Activated gamma-delta T cell (primary cell): Measurements from ENCODE around the gene SCD.

Experiments used
- DNase-seq: peaks from one replicate; lab custom pipeline; 2025; lab: John Stamatoyannopoulos, UW

SCD gene

GRCh38 chr10:100340948-100341847 lies 5.8 kb upstream of the SCD start:
- DNase-seq: no peak

DNA sequence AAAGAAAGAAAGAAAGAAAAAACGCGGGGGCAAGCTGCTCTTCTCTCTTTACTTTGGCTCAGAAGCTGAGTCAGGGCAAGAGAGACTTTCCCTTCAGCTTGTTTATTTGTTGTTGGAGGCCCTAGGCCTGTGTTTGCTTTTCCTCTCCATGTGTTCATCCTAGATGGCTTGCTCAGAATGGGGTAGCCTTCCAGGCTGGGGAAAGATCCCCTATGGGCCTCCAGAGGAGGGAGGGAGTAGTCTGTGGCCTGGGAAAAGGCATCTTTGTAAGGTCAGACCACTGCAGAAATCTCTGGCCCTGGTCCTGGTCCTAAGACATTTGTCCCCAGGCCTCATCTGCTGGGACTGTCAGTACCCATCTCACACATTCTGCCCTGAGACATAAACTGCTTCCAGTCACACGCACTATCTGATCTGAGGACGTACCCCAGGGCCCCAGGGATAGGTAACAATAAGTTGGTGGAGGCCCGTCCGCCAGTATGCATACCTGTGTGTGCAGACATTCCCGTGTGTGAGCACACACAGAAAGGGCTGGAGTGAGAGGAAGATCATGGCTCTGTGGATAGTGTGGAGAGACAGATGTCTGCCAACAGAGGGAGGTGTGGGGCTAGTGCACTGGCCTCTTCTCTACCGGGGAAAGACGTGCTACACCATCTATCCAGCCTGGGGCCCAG lies 4.9 kb upstream of the SCD start:
- DNase-seq: no peak

GRCh38 chr10:100342627-100342972 lies 4.4 kb upstream of the SCD start:
- no peak for DNase-seq

- DNase-seq: no peak
Measured at GRCh38 chr10:100344241-100344788, 2.7 kb upstream of the SCD start.

DNA sequence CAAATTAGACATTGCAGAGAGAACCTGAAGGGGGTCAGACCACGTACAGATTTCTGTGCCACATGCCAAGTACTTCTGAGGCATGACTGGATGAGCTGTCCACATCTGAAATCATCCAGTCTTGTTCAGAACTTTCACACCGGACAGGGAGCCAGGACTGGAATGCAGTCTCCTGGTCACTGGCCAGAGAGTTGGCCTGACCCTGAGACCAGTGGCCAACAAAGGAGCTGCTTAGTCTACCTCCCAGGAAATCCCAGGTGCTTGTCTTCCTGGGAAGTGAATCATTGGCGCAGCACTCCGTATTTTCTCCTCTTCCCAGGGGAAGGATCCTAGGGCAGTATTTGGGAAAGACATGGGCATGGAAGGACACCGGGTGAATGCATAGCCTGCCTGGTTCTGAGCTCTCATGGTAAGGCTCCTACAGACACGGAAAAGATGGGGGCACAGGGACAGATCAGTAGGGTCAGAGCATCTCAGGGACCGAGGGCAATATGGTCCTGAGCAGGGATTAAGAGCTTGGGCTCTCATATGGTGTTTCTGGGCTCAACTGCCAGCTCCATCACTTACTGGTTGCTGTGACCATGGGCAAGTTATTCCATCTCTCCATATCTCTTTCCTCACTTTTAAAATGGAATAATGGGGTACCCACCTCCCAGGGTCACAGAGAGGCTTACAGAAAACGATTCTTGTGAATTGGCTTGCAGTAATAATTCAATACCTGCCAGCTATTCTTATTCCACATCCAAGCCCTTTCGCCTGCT lies 1.3 kb upstream of the SCD start:
- no peak for DNase-seq

- peak; percentile 63 for DNase-seq
Measured at GRCh38 chr10:100346351-100346764, 675 bp upstream of the SCD start.

- DNase-seq: no peak
Measured at GRCh38 chr10:100347568-100348195, 649 bp downstream of the SCD start.

DNA sequence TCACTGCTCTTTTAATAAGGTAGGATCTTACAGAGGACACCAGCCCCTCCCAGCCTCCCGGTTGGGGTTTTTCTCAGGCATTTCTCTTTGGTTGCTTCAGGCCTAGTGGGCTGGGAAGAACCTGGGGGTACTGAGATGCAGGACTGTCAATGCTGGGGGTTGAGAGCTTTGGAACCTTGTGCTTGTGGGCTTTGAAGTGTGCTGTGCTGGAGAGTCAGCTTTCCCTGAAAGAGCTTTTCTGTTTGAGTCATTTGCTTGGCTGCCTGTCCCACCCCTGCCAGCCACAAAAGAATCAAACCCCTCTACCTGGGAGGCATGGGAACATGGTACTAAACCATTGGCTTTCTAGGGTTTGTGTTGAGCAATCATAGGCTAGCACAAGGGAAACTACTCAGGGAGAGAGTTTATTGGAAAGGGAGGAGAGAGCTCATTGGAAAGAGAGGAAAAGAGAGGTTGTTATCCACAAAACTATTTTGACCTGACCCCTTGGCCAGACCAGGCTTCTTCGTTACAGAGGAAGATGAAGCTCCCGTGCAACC lies 1.4 kb downstream of the SCD start:
- no peak for DNase-seq

DNA sequence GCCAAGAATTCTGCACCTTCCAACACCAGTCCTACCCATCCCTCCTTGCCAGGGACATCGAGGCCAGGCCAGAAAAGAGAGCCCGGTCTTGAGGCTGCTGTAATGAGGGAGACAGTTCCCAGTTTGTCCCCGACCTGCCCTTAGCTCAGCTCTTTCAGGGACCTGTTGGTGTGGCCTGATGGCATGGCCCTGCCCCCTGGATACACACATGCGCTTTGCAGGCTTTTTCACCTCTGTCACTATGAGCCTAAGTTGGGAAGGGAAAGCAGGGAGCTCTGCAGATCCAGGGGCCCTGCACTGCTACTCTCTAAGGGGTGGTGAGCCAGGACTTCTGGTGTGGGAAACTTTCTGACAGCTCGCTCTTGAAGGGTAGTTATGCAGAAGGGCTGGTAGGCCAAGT lies 2.1 kb downstream of the SCD start:
- DNase-seq: no peak

GRCh38 chr10:100349672-100350071 lies 2.6 kb downstream of the SCD start:
- no peak for DNase-seq

- DNase-seq: no peak
Measured at GRCh38 chr10:100350914-100351485, 4.0 kb downstream of the SCD start.

DNA sequence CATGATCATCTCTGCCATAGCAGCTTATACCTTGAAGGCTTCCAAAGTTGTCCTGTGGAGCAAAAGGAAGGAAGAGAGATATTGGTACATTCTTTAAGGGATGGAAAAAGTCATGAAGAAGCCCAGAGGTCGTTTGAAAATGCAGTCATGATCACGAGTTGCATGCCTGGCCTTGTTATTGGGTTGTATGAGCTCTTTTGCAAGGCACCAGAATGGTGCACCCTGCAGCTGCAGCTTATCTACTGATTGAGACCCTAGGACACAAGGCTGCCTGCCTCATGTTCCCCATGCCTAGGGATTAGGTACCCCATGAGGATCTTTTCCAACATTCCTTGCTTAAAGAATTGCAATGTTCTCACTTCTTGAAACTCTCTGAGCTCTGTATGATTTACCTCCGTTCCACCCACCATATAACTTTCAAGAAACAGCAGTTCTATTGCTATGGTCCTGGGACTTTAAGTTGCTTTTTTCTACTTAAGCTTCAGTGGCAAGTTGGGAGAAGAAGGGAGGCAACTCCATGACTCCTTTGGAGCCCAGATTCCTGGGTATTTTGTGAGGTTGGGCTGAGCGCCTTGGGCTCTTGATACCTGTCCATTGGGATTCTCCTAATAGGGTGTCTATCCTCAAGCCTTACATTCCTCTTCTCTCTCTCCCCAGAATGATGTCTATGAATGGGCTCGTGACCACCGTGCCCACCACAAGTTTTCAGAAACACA lies 6.9 kb downstream of the SCD start:
- no peak for DNase-seq

DNA sequence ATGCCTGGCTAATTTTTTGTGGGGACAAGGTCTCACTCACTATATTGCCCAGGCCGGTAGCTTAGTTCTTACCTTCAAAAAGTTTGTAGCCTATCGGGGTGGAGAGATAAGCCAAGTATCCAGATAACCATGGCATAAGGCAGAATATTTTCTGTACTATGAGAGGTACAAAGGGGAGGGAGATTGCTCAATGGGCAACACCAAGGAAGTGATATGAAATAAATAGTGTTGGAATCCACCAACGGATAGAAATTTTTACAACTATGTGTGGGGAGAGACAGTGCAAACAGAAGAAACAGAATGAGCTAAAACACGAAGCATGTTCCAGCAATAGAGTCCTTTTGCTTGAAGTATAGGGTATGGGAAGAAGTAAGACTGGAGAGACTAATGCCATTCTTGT lies 8.1 kb downstream of the SCD start:
- no peak for DNase-seq

DNA sequence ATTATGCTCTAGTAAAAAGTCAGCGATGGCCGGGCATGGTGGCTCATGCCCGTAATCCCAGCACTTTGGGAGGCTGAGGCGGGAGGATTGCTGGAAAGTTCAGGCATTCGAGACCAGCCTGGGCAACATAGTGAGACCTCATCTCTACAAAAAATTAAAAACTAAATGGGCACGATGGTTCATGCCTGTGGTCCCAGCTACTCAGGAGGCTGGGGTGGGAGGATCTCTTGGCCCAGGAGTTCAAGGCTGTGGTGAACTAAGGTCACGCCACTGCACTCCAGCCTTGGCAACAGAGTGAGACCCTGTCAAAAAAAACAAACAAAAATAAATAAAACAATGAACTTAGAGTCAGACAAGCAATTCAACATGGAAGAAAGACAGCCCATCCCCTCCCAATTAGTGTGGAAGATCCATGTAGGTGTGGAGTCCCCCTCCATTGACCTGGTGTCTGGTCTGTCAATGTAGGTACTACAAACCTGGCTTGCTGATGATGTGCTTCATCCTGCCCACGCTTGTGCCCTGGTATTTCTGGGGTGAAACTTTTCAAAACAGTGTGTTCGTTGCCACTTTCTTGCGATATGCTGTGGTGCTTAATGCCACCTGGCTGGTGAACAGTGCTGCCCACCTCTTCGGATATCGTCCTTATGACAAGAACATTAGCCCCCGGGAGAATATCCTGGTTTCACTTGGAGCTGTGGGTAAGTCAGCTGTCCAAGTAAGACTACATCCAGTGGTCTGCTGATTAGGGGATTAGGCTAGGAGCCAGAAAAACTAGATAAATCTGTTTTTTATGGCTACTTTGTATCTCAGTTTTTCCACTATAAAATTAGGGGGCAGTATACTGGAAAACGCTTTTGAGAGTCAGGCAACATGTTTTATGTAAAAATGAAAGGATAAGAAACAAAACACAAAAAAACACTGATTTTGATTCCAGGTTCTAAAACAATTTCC lies 9.3 kb downstream of the SCD start:
- DNase-seq: no peak

- DNase-seq: no peak
Measured at GRCh38 chr10:100357059-100357858, 10.2 kb downstream of the SCD start.

DNA sequence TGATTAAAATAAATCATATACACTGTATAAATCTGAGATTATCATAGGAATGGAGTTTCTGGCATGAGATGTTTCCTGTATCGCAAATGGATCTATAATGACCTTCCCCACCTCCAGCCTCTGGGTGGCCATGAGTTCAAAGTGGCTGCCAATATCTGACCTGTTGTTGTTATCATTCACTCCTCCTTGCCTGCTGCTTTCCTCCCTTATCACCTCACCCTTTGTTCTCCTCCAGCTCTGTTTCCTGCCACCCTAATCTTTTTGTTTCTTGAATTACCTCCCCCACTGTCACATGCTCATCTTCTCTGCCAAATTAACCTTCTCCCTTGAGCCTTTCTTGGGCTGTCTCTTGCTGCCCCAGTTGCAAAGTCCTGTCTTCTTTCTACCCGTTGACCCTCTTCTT lies 12.0 kb downstream of the SCD start:
- DNase-seq: no peak

DNA sequence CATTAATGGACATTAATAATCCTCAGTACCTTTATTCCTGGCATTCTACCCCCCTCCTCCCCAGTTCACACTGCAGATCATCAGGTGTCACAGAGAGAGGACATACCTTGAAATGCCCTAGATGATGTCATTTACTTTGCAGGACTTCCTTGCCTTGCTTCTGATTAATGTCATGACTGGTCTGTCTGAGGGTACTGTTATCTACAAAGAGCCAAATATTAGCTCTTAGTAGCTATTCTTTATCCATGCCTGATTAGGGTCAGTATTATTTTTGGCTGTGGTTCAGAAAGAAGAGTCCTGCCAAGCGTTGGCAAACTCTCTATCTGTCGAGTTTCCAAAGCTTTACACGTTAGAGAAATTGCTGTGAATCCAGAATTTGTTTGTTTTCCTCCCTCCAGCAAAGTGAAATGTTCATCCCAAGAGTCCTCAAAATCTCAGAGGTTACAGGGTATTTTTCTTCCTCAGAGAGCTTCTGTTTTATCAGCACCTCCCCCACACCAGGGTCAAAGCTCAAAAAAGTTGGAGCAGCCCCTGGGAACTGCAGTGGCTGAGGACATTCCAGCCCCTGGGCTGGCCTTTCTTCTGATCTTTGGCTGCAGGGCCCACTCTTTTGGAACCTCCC lies 12.6 kb downstream of the SCD start:
- no peak for DNase-seq

DNA sequence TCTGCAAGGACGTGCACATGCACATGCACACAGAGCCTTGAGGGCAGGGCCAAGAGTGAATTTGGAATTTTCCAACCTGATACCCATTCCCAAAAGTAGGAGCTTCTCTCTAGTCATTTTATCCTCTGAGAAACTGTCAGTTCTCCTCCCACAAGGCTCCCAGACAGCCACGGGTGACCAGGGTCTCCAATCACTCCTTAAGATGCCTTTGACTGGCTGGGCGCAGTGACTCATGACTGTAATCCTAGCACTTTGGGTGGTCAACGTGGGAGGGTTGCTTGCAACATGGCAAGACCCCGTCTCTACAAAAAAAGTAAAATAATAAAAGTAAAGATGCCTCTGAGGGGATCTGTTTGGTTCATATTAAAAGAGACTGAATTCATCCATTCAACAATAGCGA lies 13.2 kb downstream of the SCD start:
- no peak for DNase-seq
